Urothelium cell line (cell line): ENCODE measurements around the gene RAB37.

ENCODE experiments used
- DNase-seq: peaks from one replicate; pipeline ENCODE4 v3.0.0; 2011; ENCODE audit warnings: low spot score, mixed read lengths
- FAIRE-seq: peaks from 2 replicates; lab custom pipeline; 2011; peaks lifted over from hg19 to GRCh38; lab: Jason Lieb, UNC

Gene RAB37

DNA sequence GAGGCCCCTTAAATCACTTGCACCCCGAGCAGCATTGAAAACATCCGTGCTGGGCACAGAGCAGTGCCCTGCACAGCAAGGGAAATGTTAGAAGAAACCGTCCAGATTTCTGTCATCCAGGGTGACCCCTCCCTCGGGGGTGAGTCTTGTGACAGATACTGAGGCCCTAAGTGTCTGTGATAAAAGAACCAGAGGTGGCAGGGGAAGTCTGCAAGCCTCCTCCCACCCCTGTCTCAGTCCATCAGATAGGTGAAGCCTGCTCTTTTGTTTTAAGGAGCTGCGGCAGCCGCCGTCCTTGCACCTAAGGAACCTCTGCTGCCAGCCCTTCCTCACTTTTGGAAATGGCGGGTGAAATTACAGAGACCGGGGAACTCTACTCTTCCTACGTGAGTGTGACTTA, 39.9 kb downstream of the RAB37 start:
- no peak for FAIRE-seq

DNA sequence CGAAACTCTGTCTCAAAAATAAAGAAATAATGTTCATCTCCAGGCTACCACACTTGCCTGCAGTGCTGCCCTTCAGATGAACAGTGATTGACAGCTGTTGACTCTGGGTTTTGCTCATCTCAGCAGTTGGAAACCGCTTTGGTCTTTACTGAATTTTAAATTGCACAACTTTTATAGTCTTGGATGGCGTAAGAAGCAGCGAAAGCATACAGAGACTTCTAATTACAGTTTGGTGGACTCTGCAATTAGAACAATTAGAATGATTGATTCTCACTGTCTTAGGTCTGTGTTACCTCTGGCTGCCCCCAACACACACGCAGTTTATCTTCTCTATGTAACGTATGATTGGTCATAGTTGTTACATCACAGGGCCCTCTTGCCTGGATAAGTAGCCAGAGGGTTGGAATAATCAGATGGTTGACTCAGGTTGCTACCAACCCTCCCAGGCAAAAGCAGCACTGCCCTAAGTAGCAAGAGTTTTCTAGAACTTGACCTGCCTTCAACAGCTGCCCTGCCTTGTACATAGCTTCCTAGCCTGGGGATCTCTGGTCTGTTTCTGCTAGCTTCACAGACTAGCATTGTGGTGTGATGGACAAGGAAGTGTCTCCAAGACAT, 41.0 kb downstream of the RAB37 start:
- DNase-seq = no peak

More for the DNA sequence above, 39.9 kb downstream of the RAB37 start:
- DNase-seq = no peak

DNA sequence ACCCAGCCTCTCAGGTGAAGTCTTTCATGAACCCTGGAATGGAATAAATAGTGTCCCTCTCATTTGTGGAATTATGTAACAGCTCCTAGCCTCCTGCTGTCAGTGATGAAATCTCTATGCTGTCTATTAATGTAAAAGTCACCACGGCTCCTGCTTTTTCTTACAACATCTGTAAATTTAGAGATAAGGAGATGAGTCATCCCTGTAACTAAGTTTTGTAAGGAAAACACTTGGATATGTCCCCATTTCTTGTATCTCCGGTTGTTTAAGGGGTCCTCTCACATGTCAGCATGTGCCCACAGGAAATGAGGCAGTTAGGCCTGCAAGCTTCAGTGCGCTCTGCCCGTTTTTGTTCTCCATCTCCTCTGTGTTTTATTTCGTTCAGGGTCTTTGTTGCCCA, 41.9 kb downstream of the RAB37 start:
- DNase-seq (no peak), FAIRE-seq (no peak)

More for the DNA sequence above, 41.0 kb downstream of the RAB37 start:
- no peak for FAIRE-seq

DNA sequence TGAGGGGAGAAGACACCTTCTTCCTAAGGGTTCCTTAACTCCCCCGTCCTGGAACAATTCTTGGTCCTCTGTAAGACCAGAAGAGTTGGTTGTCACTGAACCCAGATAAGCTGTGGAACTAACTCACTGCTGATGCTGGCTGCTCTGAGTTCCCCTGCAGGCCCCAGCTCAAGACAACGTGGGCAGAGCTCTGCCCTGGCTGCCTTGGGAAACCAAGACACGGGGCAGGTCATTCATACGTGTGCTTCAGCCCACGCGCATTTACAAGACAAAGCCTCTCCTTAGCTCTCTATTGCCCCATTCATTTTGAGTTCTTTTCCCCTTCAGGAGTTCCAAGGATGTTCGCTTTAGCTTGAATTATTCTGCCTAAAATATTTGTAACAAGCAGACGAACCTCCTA, 42.4 kb downstream of the RAB37 start:
- FAIRE-seq (no peak), DNase-seq (no peak)

DNA sequence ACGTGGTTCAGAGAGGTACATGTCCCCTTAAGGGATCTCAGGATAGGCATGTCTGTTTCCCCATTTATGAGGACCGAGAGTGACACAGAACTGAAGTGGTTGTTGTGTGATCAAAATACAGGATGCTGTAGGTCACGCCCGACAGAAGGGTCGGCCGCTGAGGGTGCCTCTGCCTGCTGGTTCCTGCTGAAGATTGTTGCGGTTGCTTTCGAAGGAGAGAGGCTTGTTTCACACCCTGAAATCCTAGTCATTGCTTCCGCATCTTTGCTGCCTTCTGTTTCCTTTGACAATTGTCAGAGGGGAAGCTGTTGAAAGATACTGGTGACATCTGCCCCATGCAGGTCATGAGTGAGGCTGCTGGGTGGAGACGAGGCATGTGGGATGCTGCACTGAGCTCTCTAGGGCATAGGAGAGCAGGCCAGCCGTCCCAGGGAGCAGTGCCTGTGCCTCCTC, 42.9 kb downstream of the RAB37 start:
- DNase-seq (no peak), FAIRE-seq (no peak)

DNA sequence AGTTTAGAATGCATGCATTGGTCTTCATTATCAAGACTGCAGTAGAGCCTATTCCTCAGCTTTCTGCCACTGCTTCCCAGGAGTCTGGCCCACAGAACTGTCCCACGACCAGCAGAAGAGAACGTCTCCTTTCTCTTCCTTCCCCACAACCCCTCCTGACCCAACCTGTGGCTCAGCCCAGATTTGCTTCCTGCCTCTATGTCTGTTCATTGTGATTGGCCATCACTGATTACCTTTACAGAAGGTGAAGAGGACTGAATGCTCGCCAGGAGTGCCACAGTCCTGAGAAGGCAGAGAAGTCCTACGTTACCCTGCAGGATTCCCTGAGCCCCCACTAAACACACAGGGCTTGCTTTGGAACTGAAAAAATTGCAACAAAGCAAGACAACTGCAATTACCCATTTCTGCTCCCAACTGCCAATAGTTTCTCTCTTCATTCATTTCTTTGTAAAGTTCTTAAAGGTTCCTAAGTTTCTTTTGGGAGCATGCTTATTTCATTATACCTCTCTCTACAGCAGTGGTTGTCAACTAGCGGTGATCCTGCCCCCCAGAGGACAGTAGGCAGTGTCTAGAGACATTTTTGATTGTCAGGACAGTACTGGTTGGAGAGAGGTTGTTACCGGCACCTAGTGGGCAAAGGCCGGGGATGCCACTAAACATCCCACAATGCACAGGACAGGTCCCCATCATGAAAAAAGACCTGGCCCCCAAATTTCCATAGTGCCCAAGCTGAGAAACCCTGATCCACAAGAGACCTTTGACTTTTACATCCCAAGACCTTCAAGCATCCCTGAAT, 43.6 kb downstream of the RAB37 start:
- FAIRE-seq (no peak), DNase-seq (peak; percentile 72)

DNA sequence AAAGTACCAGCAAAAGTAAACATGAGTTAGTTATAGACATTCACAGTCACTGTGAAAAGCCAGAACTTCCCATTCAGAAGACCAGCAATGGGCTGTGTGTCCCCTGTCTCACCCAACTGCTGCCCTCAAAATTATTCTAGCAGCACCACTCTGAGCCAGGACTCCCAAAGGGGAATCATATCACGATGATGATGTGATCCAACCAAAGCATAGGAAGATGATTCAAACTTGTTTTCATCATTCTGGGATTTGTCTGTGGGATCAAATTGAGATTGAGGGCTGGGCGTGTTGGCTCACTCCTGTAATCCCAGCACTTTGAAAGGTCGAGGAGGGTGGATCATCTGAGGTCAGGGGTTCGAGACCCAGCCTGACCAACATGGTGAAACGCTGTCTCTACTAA, 45.5 kb downstream of the RAB37 start:
- DNase-seq (no peak), FAIRE-seq (peak; percentile 27)

DNA sequence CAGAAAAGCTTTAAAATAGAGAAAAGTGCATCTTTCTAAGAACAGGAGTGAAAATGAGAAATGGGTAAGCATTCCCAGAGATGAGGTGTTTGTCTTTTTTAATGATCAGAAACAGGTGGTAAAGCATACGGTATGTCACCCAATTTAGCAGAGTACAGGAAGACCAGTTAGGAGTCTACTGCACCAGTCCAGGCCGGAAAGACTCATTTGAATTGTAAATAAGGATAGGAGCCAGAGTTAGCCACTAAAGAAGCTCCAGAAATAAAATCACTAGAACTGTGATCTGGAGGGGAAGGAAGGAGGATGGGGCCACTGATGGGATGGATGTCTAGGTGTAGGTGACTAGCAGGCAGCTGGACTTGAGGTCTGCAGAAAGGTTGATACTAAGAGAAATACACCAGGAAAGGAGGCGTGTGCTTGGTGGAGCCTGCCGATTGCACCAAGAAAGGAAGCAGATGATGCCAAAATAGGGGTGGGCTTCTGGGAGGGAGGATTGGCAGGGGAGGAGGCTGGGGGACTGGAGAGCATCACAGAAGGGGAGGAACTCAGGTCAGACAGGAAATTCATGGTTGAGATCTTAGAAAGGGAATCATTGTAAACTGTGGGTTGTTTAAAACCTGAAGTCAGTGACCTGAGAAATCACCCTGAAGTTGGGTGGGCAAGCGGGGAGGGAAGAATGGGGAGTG, 47.2 kb downstream of the RAB37 start:
- DNase-seq (no peak), FAIRE-seq (no peak)

DNA sequence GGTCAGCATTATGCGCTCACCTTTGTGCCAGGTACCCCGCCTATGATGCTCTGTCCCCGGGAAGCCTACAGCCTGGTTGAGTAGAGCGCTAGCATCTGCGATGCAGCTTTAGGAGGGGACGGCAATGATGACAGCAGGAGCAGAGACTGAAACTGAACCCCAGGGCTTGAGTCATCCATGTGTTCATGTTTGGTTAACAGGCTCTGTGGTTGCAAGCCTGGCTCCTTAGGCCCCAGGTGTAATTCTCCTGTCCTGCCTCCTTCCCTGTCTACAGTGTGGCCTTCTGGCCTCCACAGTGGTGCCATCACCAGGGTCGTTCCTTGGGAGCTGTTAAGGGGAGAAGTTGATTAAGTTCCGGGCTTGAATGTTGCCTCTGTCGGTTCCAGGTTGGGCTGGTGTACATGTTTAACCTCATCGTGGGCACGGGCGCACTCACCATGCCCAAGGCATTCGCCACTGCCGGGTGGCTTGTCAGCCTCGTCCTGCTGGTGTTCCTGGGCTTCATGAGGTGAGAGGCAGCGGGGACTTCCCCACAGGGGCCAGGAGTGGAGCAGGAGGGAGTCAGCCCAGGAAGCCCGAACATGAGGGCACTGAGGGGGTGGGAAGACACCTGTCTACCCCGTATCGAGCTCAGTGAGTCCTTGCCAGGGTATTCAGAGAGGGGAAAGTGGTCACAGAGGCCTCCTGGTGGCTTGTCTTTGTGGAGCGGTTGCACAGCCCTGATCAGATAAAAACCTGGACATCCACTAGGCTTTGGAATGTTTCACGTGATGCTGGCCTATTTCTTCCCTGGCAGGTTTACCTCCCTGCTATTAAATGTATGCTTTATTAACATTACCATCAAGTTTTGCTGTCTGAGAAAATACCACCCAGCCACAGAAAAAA, 48.3 kb downstream of the RAB37 start:
- FAIRE-seq (peak; percentile 76), DNase-seq (no peak)

DNA sequence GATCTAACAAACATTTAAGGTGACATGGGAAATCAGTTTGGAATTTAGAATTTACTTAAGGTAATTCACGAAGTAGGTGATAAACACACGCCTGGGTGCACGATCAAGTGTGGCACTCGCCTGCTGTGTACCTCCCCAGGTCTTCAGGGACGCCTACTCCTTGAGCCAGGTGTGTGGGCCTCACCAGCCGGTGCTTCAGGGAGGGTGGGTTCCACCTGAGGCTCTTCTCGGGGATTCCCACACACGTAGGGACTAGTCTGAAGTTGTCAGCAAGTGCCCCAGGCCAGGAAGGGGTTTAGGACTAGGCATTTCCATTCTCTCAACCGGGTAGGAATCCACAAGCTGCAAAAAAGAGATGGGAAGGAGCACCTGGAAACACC, 48.9 kb downstream of the RAB37 start:
- DNase-seq (no peak), FAIRE-seq (no peak)

DNA sequence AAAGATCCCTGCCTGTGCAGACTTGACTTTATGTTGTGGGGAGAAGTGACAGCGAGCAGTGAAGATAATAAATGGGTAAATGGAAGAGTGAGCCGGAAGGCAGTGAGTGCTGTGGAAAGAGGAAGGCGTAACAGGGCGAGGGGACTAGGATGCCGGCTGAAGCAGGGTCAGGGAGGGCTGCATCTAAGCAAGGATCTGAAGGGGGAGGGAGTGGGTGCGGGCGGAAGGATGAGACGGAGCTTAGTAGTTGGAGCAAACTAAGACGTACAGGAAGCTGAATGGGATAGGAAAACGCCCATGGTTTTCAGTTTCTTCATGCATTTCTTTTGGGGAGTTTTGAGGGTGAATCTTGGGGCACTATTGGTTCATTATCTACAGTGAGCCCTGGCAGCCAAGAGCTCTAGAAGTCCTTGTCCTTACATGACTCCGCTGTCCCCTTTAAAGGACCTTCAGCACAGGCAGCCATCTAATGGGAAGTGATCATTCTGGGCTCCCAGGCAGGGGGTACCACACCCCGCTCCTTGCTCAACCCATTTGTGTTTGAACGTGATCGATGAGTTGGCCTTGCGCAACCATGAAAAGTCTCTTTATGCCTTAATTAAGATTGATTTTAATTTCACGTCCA, 49.5 kb downstream of the RAB37 start:
- FAIRE-seq = peak; percentile 20

DNA sequence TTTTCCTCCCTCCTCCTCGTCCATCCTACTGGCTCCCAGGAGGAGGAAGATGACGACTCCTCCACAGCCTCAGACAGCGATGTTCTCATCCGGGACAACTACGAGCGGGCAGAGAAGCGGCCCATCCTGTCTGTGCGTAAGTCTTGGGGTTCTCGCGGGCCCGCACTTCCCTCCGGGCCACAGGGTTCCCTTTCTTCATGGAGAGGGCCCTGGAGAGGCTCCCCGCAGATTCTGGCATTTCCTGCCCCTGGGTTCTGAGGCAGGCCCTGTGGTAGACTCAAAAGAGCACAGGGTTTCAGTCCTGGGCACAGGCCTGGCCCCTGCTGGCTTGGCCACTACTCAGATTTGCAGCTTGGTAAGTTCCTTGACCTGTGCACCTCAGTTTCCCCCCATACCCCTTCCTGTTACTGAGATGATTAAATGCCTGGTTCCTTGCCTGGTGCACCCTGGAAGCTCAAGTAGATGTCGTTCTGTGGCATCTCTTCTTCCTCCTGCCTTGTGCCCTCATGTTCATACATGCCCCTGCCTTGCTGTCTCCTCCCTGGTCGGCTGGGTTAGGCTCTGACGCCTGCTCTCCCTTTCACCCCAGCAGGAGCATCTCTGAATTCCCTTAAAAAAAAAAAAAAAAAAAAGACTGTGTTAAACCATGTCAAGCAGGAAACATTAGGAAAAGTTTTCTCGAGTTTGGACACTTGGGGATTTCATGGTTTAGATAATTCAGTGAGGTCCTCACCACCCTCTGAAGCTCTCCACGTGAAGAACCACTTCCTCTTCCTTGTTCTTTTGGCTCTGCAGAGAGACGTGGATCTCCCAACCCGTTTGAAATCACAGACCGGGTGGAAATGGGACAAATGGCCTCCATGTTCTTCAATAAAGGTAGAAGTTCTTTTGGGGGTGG, 53.4 kb downstream of the RAB37 start:
- DNase-seq = no peak
- no peak for FAIRE-seq

More for the DNA sequence above, 49.5 kb downstream of the RAB37 start:
- DNase-seq = no peak

DNA sequence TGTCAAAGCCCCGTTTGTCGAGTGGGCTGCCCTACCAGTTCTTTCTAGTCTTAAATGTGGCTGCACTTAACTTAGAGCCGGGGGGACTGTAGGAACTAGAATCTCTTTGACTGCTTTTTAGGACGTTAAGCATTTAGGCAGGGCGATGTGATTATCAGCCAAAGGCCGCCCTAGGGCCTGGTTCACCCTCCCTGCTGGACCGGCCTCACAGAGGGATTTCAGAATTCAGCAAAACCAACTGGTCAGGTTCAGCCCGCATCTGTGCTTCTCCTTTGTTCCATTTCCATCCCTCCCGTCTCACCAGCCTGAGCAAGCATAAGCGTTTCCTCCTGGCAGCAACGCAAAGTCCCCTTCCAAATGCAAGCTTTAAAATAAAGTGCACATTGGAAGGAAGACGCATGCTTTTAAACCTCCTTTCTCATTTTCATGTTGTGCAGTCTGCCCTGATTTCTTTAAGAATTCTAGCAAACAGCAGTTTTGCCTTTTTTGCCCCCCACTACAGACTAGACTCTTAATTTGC, 55.6 kb downstream of the RAB37 start:
- no peak for FAIRE-seq
- no peak for DNase-seq

DNA sequence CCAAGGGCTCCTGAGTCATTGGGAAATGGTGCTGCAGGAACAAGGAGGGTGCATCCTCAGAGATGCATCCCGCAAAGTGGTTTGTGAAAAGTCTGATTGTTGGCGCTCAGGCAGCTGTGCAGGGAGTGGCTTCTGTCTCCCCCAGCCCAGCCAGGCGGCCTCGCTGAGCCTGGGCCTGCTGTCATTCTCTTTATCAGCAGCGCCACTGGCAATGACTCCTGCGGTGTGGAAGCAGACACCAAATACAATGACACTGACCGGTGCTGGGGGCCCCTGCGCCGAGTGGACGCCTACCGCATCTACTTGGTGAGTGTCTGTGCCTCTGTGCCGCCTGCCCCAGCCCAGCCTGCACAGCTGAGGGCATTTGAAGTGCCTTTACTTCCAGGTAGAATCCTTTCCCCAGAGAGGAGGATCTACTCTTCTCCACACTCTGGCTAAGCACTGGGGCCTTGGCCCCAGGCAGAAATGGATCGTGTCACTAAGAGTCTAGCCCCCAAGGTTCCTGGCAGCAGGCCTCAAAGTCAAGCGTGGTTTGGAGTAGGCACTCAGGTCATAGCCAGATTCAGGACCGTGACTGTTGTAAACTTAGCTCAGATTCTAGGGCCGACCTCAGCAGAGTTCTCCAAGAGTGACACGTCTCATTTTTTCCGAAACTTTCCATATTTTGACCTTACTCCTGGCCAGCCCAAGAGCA, 58.4 kb downstream of the RAB37 start:
- FAIRE-seq (peak; percentile 42), DNase-seq (no peak)

DNA sequence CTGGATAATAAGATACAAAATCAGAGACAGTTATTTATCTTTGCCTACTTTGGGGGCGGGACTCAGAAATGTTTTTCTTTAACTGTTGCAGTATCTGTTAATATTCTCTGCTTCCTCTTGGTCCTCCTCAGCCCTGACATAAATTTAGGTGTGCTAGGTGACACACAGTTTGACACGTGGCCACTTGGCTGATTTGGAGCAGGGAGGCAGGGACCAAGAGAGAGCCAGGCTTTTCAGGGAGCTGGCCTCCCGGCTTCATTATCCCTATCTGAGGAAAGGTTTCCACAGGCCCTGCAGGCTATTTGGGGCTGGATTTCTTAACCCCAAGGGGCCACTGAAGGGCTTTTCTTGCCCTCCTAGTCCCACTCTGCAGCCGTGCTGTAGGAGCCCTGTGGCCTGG, 59.2 kb downstream of the RAB37 start:
- FAIRE-seq (no peak), DNase-seq (no peak)

DNA sequence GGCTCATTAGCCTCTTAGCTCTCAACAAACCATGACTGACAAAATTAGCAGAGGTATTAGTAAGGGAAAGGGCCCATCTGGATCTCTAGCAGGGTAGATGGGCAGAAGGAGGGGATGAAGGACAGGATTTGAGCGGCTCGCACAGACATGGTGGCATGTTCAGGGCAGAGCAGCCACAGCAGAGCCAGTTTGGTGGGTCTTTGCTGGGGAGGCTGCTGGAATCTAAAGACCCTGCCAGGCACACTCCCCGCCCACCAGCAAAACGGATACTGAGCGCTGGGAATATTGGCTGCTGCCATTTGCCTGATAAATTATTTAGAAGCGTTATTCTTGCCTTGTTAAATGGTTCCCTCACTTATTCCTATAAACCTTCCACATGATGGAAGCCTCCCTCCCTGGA, 59.8 kb downstream of the RAB37 start:
- FAIRE-seq (no peak), DNase-seq (no peak)
